Activated CD4-positive, alpha-beta T cell treated with anti-CD3 and anti-CD28 coated beads, Interleukin-2, amount 10 ng/mL, durations not matched to agents 7 days and 5 days (primary cell): ENCODE measurements around the gene SFTPB. TPM values are rescaled to one million over a fixed set of nuclear protein-coding genes. Genes with fewer than 3 reads are reported as not detected.
"Not testable (repeated sequence)": the region's sequence is repeated elsewhere in the genome, so short reads cannot be mapped to it uniquely, and the experiment has no call there.

Experiments
- CTCF ChIA-PET: fragments of 350-600 bp; sonication (Branson Sonifier 250); formaldehyde crosslinking; loops from one replicate; lab custom pipeline; 2021; ENCODE audit warnings: antibody characterized with exemption; lab: Charles Lee
- POLR2A ChIA-PET: fragments of 350-600 bp; sonication (Branson Sonifier 250); formaldehyde crosslinking; loops from one replicate; lab custom pipeline; 2021; ENCODE audit warnings: antibody characterized with exemption; lab: Charles Lee
- DNase-seq: peaks from one replicate; pipeline ENCODE4 v3.0.0-alpha.2; 2020
- H3K27ac Mint-ChIP-seq: one replicate; pipeline ENCODE4 v1.8.0; 2021; ENCODE audit warnings: mild to moderate bottlenecking, moderate library complexity, mixed read lengths
- H3K27me3 Mint-ChIP-seq: one replicate; pipeline ENCODE4 v1.8.0; 2021; ENCODE audit warnings: mixed read lengths
- H3K36me3 Mint-ChIP-seq: one replicate; pipeline ENCODE4 v1.8.0; 2021; ENCODE audit warnings: low read depth, mixed read lengths
- H3K4me1 Mint-ChIP-seq: one replicate; pipeline ENCODE4 v1.8.0; 2021; ENCODE audit warnings: mixed read lengths
- H3K4me3 Mint-ChIP-seq: one replicate; pipeline ENCODE4 v1.8.0; 2021; ENCODE audit warnings: mild to moderate bottlenecking, moderate library complexity, mixed read lengths
- H3K9me3 Mint-ChIP-seq: one replicate; pipeline ENCODE4 v1.8.0; 2021; ENCODE audit warnings: mixed read lengths
- total RNA-seq, 2 experiments: library from RNA; stranded (reverse); gene quantifications; one replicate each; pipeline ENCODE4 v1.2.3, GENCODE V29; 2021

SFTPB gene
- total RNA-seq, 2 experiments from 2014 or later, result not detected

- Mint-ChIP-seq H3K27ac (no peak overlapping the region), H3K4me3 (no peak overlapping the region), H3K9me3 (no peaks in the 10 kb centered on the region), H3K36me3 (peaks cover 63% of the 10 kb centered on the region), H3K4me1 (peaks cover 20% of the 10 kb centered on the region), H3K27me3 (no peaks in the 10 kb centered on the region)
- POLR2A ChIA-PET, result no interaction called here
- CTCF ChIA-PET, result interaction anchor here (1.2 kb wide), 1 partner anchor 435 kb away, joined by 3 read pairs; no protein-coding TSS in a partner anchor
- no peak for DNase-seq
Measured at GRCh38 chr2:85644909-85645308, 23.1 kb downstream of the SFTPB start.

GRCh38 chr2:85642725-85643124, 25.3 kb downstream of the SFTPB start:
- H3K27ac Mint-ChIP-seq, result peak overlapping the region; percentile 42
- no peak for DNase-seq
- ChIA-PET POLR2A (interaction anchor here (0.6 kb wide), 1 partner anchor 399 kb away, joined by 3 read pairs; no protein-coding TSS in a partner anchor), CTCF (interaction anchor here (0.8 to 1.3 kb wide), 2 partner anchors 19 to 22 kb away, joined by 3 to 7 read pairs; no protein-coding TSS in a partner anchor)
- H3K4me3 Mint-ChIP-seq, result no peak overlapping the region
- H3K27me3 Mint-ChIP-seq, result no peaks in the 10 kb centered on the region
- peaks cover 20% of the 10 kb centered on the region for H3K4me1 Mint-ChIP-seq
- no peaks in the 10 kb centered on the region for H3K9me3 Mint-ChIP-seq
- H3K36me3 Mint-ChIP-seq, result peaks cover 53% of the 10 kb centered on the region

- no peaks in the 10 kb centered on the region for H3K27me3 Mint-ChIP-seq
- DNase-seq, result no peak
- CTCF ChIA-PET, result interaction anchor here (0.6 to 4.6 kb wide), 7 partner anchors 8 to 93 kb away, joined by 3 to 56 read pairs (median 4); no protein-coding TSS in a partner anchor
- POLR2A ChIA-PET, result no interaction called here
- peaks cover 64% of the 10 kb centered on the region for H3K36me3 Mint-ChIP-seq
- peaks cover 9% of the 10 kb centered on the region for H3K4me1 Mint-ChIP-seq
- H3K4me3 Mint-ChIP-seq, result no peak overlapping the region
- no peaks in the 10 kb centered on the region for H3K9me3 Mint-ChIP-seq
- no peak overlapping the region for H3K27ac Mint-ChIP-seq
Measured at GRCh38 chr2:85635636-85636035, 32.4 kb downstream of the SFTPB start.

GRCh38 chr2:85635011-85635410, 33.0 kb downstream of the SFTPB start:
- Mint-ChIP-seq H3K27me3 (no peaks in the 10 kb centered on the region), H3K4me3 (no peak overlapping the region), H3K36me3 (peaks cover 69% of the 10 kb centered on the region), H3K4me1 (peaks cover 8% of the 10 kb centered on the region), H3K27ac (no peak overlapping the region), H3K9me3 (no peaks in the 10 kb centered on the region)
- ChIA-PET CTCF (interaction anchor here (1.0 to 4.6 kb wide), 4 partner anchors 14 to 179 kb away, joined by 3 to 56 read pairs (median 4); no protein-coding TSS in a partner anchor), POLR2A (no interaction called here)
- no peak for DNase-seq

- peaks cover 15% of the 10 kb centered on the region for H3K4me1 Mint-ChIP-seq
- H3K9me3 Mint-ChIP-seq, result no peaks in the 10 kb centered on the region
- no peak for DNase-seq
- no peaks in the 10 kb centered on the region for H3K27me3 Mint-ChIP-seq
- peaks cover 65% of the 10 kb centered on the region for H3K36me3 Mint-ChIP-seq
- H3K4me3 Mint-ChIP-seq, result no peak overlapping the region
- ChIA-PET CTCF (interaction anchor here (0.9 to 2.3 kb wide), 4 partner anchors 10 to 183 kb away, joined by 3 to 6 read pairs (median 4); no protein-coding TSS in a partner anchor), POLR2A (no interaction called here)
- H3K27ac Mint-ChIP-seq, result no peak overlapping the region
Measured at GRCh38 chr2:85631316-85631715, 36.7 kb downstream of the SFTPB start.

- Mint-ChIP-seq H3K27me3 (no peaks in the 10 kb centered on the region), H3K9me3 (no peaks in the 10 kb centered on the region), H3K4me3 (no peak overlapping the region), H3K27ac (no peak overlapping the region), H3K4me1 (peaks cover 13% of the 10 kb centered on the region), H3K36me3 (peaks cover 70% of the 10 kb centered on the region)
- DNase-seq, result no peak
- POLR2A ChIA-PET, result no interaction called here
- CTCF ChIA-PET, result interaction anchor here (1.5 to 3.8 kb wide), 3 partner anchors 9 to 50 kb away, joined by 4 to 24 read pairs (median 4); no protein-coding TSS in a partner anchor
Measured at GRCh38 chr2:85628658-85629057, 39.3 kb downstream of the SFTPB start.

GRCh38 chr2:85623991-85624390, 44.0 kb downstream of the SFTPB start:
- POLR2A ChIA-PET, result no interaction called here
- no peaks in the 10 kb centered on the region for H3K9me3 Mint-ChIP-seq
- peaks cover 22% of the 10 kb centered on the region for H3K4me1 Mint-ChIP-seq
- CTCF ChIA-PET, result interaction anchor here (8.6 kb wide), 1 partner anchor 12 kb away, joined by 56 read pairs; no protein-coding TSS in a partner anchor
- H3K36me3 Mint-ChIP-seq, result peaks cover 55% of the 10 kb centered on the region
- H3K27me3 Mint-ChIP-seq, result no peaks in the 10 kb centered on the region
- DNase-seq, result no peak
- H3K4me3 Mint-ChIP-seq, result no peak overlapping the region
- H3K27ac Mint-ChIP-seq, result no peak overlapping the region

- H3K9me3 Mint-ChIP-seq, result no peaks in the 10 kb centered on the region
- POLR2A ChIA-PET, result no interaction called here
- DNase-seq, result no peak
- H3K27ac Mint-ChIP-seq, result no peak overlapping the region
- no peaks in the 10 kb centered on the region for H3K27me3 Mint-ChIP-seq
- no peak overlapping the region for H3K4me3 Mint-ChIP-seq
- peaks cover 48% of the 10 kb centered on the region for H3K36me3 Mint-ChIP-seq
- H3K4me1 Mint-ChIP-seq, result peaks cover 27% of the 10 kb centered on the region
- CTCF ChIA-PET, result interaction anchor here (1.1 to 8.6 kb wide), 6 partner anchors 9 to 64 kb away, joined by 3 to 56 read pairs (median 5); partner anchors contain the start of gene C2orf68
Measured at GRCh38 chr2:85621338-85621737, 46.7 kb downstream of the SFTPB start.

- Mint-ChIP-seq H3K27ac (no peak overlapping the region), H3K27me3 (no peaks in the 10 kb centered on the region), H3K9me3 (no peaks in the 10 kb centered on the region), H3K4me1 (peaks cover 32% of the 10 kb centered on the region), H3K4me3 (no peak overlapping the region), H3K36me3 (peaks cover 39% of the 10 kb centered on the region)
- ChIA-PET POLR2A (no interaction called here), CTCF (interaction anchor here (0.9 to 8.6 kb wide), 5 partner anchors 16 to 301 kb away, joined by 3 to 56 read pairs (median 7); no protein-coding TSS in a partner anchor)
- DNase-seq, result no peak
Measured at GRCh38 chr2:85619617-85620016, 48.4 kb downstream of the SFTPB start.

- Mint-ChIP-seq H3K4me3 (peak overlapping the region; percentile 98), H3K36me3 (peaks cover 23% of the 10 kb centered on the region), H3K27ac (peak overlapping the region; percentile 50), H3K4me1 (peaks cover 37% of the 10 kb centered on the region)
- H3K9me3 Mint-ChIP-seq, H3K27me3 Mint-ChIP-seq, DNase-seq: not testable (repeated sequence)
- ChIA-PET POLR2A (interaction anchor here (0.6 kb wide), 1 partner anchor 20 kb away, joined by 6 read pairs; no protein-coding TSS in a partner anchor), CTCF (interaction anchor here (0.6 to 8.6 kb wide), 3 partner anchors 18 to 114 kb away, joined by 3 to 56 read pairs (median 3); no protein-coding TSS in a partner anchor)
Measured at GRCh38 chr2:85617723-85618122, 50.3 kb downstream of the SFTPB start.

GRCh38 chr2:85615413-85615728, 52.6 kb downstream of the SFTPB start:
- CTCF ChIA-PET, result interaction anchor here (1.3 kb wide), 1 partner anchor 13 kb away, joined by 4 read pairs; no protein-coding TSS in a partner anchor
- peak overlapping the region; percentile 98 for H3K27ac Mint-ChIP-seq

GRCh38 chr2:85614757-85615156, 53.2 kb downstream of the SFTPB start:
- Mint-ChIP-seq H3K27ac (peak overlapping the region; percentile 9), H3K36me3 (peaks cover 20% of the 10 kb centered on the region), H3K4me1 (peaks cover 45% of the 10 kb centered on the region)
- DNase-seq, H3K27me3 Mint-ChIP-seq, H3K4me3 Mint-ChIP-seq, H3K9me3 Mint-ChIP-seq: not testable (repeated sequence)
- CTCF ChIA-PET, result interaction anchor here (1.3 kb wide), 1 partner anchor 13 kb away, joined by 4 read pairs; no protein-coding TSS in a partner anchor
- POLR2A ChIA-PET, result interaction anchor here (0.5 kb wide), 1 partner anchor 53 kb away, joined by 10 read pairs; no protein-coding TSS in a partner anchor

More at GRCh38 chr2:85615413-85615728, 52.6 kb downstream of the SFTPB start:
- Mint-ChIP-seq H3K36me3 (peaks cover 16% of the 10 kb centered on the region), H3K4me3 (peak overlapping the region; percentile 98), H3K9me3 (no peaks in the 10 kb centered on the region), H3K4me1 (peaks cover 40% of the 10 kb centered on the region), H3K27me3 (no peaks in the 10 kb centered on the region)
- no peak for DNase-seq
- POLR2A ChIA-PET, result interaction anchor here (0.5 kb wide), 1 partner anchor 53 kb away, joined by 10 read pairs; no protein-coding TSS in a partner anchor
